Esophagus squamous epithelium (tissue), 5 donors: Measurements from ENCODE around the gene IL5RA. TPM values are rescaled to one million over a fixed set of nuclear protein-coding genes. Genes with fewer than 3 reads are reported as not detected.

Experiments
- DNase-seq: peaks from one replicate; lab custom pipeline; 2025; lab: John Stamatoyannopoulos, UW
- H3K27ac ChIP-seq, 4 donors: fragments of 200-600 bp; sonication (generic); one replicate each; pipeline ENCODE4 v1.5.1; 2016 to 2019; ENCODE audit warnings: mild to moderate bottlenecking in 1 of 4
- H3K27me3 ChIP-seq, 4 donors: fragments of 200-600 bp; sonication (generic); 1 replicate in 3 of 4; 2 replicates in 1 of 4; pipeline versions ENCODE4 v1.5.1 to v1.6.0; 2017 to 2021; ENCODE audit warnings: antibody characterized with exemption in 1 of 4
- H3K36me3 ChIP-seq, 3 donors: fragments of 200-600 bp; sonication (generic); one replicate each; pipeline ENCODE4 v1.5.1; 2016 to 2019
- H3K4me1 ChIP-seq, 3 donors: fragments of 200-600 bp; sonication (generic); one replicate each; pipeline ENCODE4 v1.5.1; 2017 to 2019
- H3K4me3 ChIP-seq, 4 donors: fragments of 200-600 bp; sonication (generic); 1 replicate in 3 of 4; 2 replicates in 1 of 4; pipeline ENCODE4 v1.5.1; 2016 to 2019; ENCODE audit warnings: mild to moderate bottlenecking in 2 of 4, moderate library complexity in 1 of 4
- H3K9me3 ChIP-seq, 3 donors: fragments of 200-600 bp; sonication (generic); one replicate each; pipeline ENCODE4 v1.5.1; 2016 to 2019
- CTCF ChIP-seq, 6 experiments: fragments of 450-650 bp in 4 of 6; fragments of 200-600 bp in 2 of 6; sonication (generic) in 2 of 6; IDR thresholded peaks; one replicate each; pipeline ENCODE4 v1.5.1; 2016 to 2019; ENCODE audit warnings: antibody characterized with exemption in 6 of 6, mild to moderate bottlenecking in 4 of 6, moderate library complexity in 4 of 6
- POLR2A ChIP-seq, 4 donors: fragments of 450-650 bp; IDR thresholded peaks; one replicate each; pipeline ENCODE4 v1.6.1; 2017; ENCODE audit warnings: antibody characterized with exemption in 4 of 4, mild to moderate bottlenecking in 4 of 4, moderate library complexity in 3 of 4
- WGBS, 2 donors: methylation state at CpG; one replicate each; pipeline ENCODE4 v1.1.5; 2018; 5-methylcytosine and 5-hydroxymethylcytosine counted together
- intact Hi-C: fragments of 100-400 bp; cut with DNase I; formaldehyde crosslinking; loops from one replicate; pipeline ENCODE4 v1.15.0; 2022
- total RNA-seq, 4 donors: library from RNA; depleted of rRNA; stranded (reverse); fragments of >200 nt; gene quantifications; one replicate each; pipeline ENCODE4 v1.1.0, GENCODE V29; 2016
- donor health status: DM: yes; HTN: yes; CAD: no.

IL5RA gene
- total RNA-seq, 4 donors from 2014 or later: 0.95 TPM; not detected in 3

GRCh38 chr3:3069723-3070122 is 40.5 kb downstream of the IL5RA start:
- Histone ChIP-seq H3K4me1 (peaks cover 0 to 18% (median 0%) of the 10 kb centered on the region in 3 donors), H3K36me3 (no peaks in the 10 kb centered on the region), H3K9me3 (no peaks in the 10 kb centered on the region), H3K27ac (peak overlapping the region in 1 of 4 donors; percentile 39), H3K27me3 (no peaks in the 10 kb centered on the region), H3K4me3 (no peak overlapping the region)
- no peak for TF ChIP-seq POLR2A (IDR thresholded peaks at IDR 0.05)
- TF ChIP-seq CTCF (IDR thresholded peaks at IDR 0.05): no peak
- 29 to 45% methylated on average over 4 to 5 of the region's 5 CpGs for WGBS, 2 donors
- DNase-seq: no peak
- intact Hi-C loops: no loop called here

DNA sequence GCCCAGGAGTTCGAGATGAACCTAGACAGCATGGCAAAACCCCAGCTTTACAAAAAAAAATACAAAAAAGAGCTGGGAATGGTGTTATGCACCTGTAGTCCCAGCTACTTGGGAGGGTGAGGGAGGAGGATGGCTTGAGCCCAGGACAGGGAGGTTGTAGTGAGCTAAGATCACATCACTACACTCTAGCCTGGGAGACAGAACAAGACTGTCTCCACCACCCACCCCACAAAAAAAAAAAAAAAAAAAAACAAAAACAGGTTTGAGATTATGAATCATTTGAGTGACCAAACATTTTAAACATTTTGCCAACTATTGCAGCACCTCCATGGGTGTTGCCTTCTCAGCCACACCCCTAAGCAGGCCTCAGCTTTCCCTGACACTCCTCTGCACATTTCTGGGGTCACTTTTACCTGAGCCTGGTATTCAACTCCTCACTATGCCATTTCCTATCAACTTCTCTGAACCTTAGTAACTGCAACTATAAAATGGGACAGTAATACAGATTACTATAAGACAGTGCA is 41.8 kb downstream of the IL5RA start:
- Histone ChIP-seq H3K36me3 (no peaks in the 10 kb centered on the region), H3K27ac (peak overlapping the region in 2 of 4 donors; percentile 0 to 39), H3K27me3 (no peaks in the 10 kb centered on the region), H3K9me3 (no peaks in the 10 kb centered on the region), H3K4me3 (no peak overlapping the region), H3K4me1 (peaks cover 0 to 18% (median 0%) of the 10 kb centered on the region in 3 donors)
- TF ChIP-seq POLR2A (IDR thresholded peaks at IDR 0.05) (no peak), CTCF (IDR thresholded peaks at IDR 0.05) (no peak)
- WGBS, 2 donors: 55 to 83% methylated on average over 1 of the region's 1 CpG
- intact Hi-C loops: no loop called here
- no peak for DNase-seq

DNA sequence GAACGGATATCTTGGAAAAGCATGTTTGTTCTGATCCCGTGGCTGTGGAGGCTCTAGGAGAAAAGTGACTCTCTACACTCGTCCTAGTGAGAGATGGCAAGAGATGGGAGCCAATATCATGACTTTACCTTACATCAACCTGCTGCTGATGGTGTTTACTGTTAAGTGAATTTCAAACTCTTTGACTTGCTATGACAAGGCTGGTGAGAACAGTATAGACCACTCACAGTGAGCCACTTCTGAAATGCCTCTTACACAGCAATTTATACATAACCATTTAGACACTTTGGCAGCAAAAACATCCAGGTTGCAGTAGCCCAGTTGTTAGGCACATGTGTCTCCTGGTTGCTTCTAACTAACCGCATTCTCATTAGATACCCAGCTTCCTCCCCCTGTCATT is 43.3 kb downstream of the IL5RA start:
- WGBS, 2 donors: 76 to 89% methylated on average over 4 of the region's 4 CpGs

DNA sequence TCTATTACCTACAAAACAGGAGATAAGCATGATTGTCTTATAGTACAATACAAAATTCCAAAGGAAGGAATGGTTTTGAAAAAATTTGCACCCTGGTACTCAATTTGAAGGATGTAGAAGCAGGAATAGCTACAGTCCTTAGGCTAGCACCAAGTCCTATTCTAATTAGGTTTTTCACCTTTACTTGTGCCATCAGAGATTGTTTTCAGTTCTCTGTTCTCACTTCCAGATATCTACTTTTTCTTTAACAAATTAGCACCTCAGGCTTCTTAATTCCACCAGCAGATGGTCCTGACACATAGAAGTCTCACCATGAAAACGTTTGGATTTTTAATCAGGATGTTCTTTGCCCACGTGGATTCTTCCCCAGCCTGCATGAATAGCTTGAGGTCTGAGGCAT is 43.8 kb downstream of the IL5RA start:
- no peak for DNase-seq
- TF ChIP-seq POLR2A (IDR thresholded peaks at IDR 0.05) (no peak), CTCF (IDR thresholded peaks at IDR 0.05) (no peak)
- intact Hi-C loops: no loop called here
- Histone ChIP-seq H3K9me3 (no peaks in the 10 kb centered on the region), H3K4me1 (peaks cover 0 to 18% (median 0%) of the 10 kb centered on the region in 3 donors), H3K27me3 (no peaks in the 10 kb centered on the region), H3K4me3 (no peak overlapping the region), H3K36me3 (no peaks in the 10 kb centered on the region), H3K27ac (no peak overlapping the region)
- WGBS, 2 donors: 28 to 43% methylated on average over 2 of the region's 2 CpGs

More for the DNA sequence above, 43.3 kb downstream of the IL5RA start:
- Histone ChIP-seq H3K4me3 (no peak overlapping the region), H3K36me3 (no peaks in the 10 kb centered on the region), H3K4me1 (peaks cover 0 to 18% (median 0%) of the 10 kb centered on the region in 3 donors), H3K27me3 (no peaks in the 10 kb centered on the region), H3K27ac (no peak overlapping the region), H3K9me3 (no peaks in the 10 kb centered on the region)
- TF ChIP-seq CTCF (IDR thresholded peaks at IDR 0.05) (no peak), POLR2A (IDR thresholded peaks at IDR 0.05) (no peak)
- no peak for DNase-seq
- intact Hi-C loops: no loop called here

- intact Hi-C loops: no loop called here
- no peak for TF ChIP-seq POLR2A (IDR thresholded peaks at IDR 0.05)
- no peak for TF ChIP-seq CTCF (IDR thresholded peaks at IDR 0.05)
- Histone ChIP-seq H3K27ac (no peak overlapping the region), H3K27me3 (no peaks in the 10 kb centered on the region), H3K36me3 (no peaks in the 10 kb centered on the region), H3K4me3 (no peak overlapping the region), H3K4me1 (peaks cover 0 to 18% (median 0%) of the 10 kb centered on the region in 3 donors), H3K9me3 (no peaks in the 10 kb centered on the region)
- no peak for DNase-seq
- WGBS, 2 donors: 59 to 66% methylated on average over 2 of the region's 2 CpGs
Measured at GRCh38 chr3:3065876-3066275, 44.3 kb downstream of the IL5RA start.
